SW 1271 (cell line): ENCODE data around the gene ATP11A.
"Not testable (repeated sequence)": the region's sequence is repeated elsewhere in the genome, so short reads cannot be mapped to it uniquely, and the experiment has no call there.

Experiments
- DNase-seq, 2 experiments: peaks; one replicate each; lab custom pipeline; 2025; lab: John Stamatoyannopoulos, UW

The ATP11A gene

DNA sequence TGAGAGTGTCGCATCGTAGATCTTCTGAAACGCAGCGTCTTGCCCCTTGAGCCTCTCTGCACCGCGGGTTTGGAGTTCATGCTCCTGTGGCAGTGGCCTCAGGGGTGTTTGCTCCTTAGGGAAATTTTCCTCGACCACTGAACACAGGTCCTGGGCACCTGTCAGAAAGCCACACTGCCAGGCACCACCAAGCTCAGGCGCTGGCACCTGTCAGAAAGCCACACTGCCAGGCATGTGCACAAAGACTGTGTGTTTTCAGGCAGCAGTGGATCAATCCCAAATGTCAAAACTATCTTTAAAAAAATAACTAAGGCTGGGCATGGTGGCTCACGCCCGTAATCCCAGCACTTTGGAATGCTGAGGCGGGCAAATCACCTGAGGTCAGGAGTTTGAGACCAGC is 87.1 kb downstream of the ATP11A start:
- DNase-seq, result no peak

DNA sequence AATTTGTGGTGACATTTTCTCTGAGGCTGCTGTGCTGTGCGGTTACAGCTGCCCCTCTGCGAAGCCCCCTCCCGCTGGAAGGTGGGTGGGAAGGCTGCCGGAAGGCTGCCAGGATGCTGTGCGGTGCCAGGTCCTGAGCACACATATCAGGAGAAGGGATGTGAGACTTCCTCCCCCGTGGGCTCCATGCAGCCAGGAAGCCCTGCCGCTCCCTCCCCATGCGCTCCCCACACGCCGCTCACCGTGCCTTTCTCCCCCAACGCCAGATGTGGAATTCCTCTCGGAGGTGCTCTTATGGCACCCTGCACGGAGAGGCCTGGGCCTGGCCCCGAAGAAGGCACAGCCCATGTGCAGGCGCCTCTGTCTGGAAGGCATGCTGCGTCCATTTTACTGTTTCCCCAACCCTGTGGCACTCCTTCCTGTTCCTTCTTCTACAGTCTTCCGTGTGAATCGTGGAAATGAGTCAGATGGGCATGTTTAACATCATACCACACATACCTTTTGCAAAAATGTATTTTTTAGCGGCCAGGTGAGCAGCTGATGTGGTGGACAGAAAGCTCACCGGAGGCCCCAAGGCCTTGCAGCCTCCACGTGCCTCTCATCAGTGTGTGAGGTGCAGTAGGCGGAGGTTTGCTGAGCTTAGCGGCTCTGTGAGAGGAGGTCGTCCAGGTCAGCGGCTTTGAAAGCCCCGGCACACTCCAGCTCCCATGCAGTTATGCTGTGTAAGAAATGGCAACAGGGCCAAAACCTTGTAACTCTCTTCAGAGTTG is 88.0 kb downstream of the ATP11A start:
- DNase-seq, result no peak

DNA sequence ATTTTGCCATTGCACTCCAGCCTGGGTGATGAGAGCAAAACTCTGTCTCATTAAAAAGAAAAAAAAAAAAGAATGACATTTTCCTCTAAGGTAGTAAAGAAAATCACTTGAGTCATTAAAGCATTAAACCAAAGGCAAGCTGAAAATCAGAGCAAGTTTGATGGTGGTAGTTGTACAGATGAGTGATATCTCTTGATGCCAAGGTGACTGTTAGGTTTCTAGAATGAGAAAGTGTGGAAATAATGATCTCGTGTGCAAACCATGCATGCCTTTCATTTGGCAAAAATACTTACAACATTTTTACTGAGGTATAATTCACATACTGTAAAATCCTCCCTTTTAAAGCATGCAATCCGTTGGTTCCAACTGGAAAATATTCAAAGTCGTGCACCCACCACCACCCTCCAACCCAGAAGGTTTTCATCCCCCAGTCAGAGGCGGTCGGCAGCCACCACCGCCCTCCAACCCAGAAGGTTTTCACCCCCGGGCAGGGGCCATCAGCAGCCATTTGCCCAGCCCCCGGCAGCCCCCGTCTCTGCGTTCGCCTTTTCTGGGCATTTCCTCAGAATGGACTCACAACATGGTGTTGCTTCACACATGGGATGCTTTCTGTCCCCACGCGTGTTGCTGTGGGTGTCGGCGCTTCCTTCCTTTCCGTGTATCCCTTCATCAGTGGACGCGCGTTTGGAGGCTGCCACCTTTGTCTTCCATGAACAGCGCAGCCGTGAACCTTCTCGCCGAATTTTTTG is 90.2 kb downstream of the ATP11A start:
- no peak for DNase-seq

DNA sequence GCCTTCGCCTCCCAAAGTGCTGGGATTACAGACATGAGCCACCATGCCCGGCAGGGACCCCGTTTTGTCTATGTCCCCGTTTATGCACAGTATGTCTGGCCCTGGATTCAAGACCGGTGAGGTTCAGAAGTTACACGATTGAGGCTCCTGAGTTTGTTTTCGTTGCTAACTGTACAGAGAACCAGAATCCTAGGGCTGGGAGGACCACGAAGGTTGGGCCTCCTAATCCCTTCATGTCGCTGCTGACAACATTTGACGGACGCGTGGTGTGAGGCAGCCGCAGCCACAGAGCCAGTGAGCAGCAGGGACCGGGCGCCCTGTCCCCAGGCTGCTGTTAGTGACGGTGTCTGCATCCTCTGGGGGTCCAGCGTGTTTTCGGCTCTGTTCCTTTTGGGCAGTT is 91.4 kb downstream of the ATP11A start:
- DNase-seq, result no peak

DNA sequence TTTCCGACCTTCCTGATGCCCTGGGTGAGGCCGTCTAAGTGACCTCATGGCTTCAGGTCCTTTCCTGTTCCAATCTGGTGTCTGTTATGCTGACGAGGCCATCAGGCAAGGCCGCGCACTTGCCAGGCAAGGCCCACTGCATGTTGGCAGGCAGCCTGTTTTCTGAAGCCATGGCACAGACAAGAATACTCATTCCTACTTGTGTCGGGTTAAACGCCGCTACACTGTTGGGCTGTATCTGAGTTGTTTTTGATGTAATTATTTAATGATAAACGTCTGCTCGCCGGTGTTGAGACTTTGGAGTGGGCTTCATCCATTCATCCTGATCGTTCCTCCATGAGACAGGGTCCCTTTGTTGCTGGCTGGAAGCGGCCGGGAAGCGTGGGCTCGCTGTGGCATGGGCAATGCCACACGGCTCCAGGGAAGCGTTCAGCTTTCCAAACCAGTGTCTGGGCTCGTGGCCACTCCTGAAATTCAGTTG is 92.1 kb downstream of the ATP11A start:
- no peak for DNase-seq

DNA sequence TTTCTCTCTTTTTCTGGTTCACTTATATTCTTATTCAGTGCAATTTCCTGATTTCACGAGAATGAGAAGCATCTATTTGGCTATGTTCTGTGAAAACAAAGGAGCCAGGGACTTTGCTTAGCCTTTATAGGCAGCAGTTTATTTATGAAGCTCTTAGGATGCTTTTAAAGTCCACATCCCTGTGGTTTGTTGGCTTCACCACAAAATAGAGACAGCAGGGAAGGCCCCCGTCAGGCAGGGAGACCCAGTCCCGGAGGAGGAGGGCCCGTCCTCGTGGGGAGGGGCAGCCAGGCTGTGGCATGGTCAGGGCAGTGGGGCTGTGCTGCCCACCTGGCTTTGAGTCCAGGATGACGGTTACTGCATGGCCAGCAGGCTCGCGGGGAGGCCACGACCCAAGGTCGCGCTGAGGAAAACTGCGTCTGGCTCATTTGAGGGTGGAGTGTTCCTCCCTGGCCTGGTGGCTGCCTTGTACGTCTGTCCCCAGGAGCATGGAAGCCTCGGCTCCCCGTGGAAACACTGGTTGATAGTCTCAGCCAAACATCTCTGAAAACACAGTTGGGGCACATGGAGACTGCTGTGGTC is 92.7 kb downstream of the ATP11A start:
- DNase-seq, result no peak

DNA sequence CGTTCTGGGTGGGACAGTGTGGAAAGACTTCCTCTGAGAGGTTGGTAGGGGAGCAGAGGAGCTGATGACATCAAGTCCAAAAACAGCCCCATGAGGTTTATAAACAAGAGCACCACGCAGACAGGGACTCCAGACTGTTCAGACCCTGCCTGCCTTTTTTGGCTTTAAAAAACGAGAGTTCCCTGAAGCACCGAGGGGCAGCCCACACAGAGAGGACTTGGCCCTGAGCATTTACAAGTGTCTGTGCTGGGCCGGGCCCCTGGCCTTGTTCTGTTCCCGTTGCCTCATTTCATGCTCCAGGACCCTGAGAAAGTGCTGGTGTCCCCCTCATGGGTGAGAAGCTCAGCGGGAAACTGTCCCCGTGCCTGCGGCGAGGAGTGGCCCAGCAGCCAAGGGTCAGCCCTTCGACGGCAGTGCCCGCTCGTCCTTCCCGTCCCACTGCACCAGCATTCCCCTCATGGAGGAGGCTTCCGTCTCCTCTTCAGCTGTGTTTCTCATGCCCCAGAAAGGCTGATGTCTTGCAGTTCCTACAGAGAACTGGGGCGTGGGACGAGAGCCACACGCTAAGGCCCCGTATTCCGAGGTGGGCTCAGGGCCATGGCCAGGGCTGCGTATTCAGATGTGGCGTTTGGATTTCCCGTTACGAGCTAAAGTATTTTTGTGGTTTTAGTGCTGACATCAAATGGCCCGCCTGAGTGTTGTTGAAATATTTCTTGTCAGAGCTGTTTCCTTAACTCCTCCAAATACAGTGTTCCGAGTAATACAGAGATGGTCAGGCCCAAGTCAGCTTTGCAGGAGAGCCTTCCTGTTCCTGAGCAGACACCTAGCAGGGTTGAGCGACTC is 93.5 kb downstream of the ATP11A start:
- no peak for DNase-seq

DNA sequence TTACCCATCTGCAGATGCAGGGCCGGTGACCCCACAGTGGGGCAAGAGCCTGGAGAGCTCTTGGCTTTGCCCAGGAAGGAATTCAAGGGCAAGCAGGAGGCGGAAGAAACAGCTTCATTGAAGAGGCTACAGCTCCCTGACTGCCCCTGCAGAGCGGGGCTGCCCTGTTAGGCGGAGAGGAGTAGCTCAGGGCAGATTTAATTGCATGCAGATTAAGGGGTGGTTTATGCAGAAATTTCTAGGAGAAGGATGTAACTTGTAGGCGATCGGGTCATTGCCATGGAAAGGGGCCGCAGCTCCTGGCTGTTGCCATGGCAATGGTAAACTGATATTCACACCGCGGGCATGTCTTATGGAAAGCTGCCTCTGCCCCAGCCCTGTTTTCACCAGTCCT is 94.1 kb downstream of the ATP11A start:
- no peak for DNase-seq

DNA sequence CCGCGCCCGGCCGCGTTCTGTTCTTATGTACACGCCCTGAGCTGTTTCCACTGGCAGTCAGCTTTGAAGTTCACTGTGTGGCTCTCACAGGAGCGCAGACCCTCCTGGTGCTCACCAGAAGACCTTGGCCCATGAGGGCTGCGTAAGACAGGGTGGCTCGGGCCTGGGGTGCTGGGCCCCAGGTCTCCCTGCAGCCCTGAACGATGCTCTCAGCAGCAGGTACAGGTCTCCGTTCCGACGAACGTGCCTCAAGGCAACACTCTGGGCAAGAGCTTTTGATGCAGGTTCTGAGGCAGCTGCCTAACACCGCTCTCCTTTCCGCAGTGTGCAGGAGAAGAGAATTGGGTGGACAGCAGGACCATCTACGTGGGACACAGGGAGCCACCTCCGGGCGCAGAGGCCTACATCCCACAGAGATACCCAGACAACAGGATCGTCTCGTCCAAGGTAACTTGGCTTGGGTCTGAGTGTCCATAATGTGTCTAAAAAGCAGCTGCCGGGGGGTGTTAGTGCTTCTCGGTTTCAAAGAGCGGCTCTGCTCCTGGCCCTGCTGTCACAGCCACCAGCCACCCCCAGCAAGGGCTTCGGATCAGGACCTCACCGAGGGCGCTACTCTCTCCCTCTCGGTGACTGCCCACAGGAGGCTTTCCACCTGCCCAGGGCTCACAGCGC is 95.1 kb downstream of the ATP11A start:
- no peak for DNase-seq

DNA sequence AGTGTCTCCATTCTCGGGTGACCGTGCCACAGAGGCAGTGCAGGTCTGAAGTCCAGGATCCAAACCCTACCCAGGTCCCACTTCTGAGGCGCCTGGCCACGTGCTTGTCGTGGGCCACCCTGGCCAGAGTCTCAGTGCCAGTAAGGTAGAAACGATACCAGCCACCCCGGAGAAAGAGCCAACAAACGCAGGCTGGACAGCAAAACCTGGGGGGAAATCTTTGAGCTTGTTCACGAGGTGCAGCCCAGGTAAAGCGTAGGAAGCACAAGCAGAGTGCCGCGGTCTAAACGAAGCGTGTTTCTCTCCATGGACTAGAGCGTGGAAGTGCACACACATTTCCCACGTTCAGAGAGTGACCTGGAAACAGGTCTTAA is 95.6 kb downstream of the ATP11A start:
- DNase-seq, result no peak

DNA sequence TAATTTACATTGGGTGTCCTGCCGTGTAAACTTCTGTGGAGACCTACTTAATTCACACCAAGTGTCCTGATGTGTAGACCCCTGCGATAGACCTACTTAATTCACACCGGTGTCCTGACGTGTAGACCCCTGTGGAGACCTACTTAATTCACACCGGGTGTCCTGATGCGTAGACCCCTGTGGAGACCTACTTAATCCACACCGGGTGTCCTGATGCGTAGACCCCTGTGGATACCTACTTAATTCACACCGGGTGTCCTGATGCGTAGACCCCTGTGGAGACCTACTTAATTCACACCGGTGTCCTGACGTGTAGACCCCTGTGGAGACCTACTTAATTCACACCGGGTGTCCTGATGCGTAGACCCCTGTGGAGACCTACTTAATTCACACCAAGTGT is 97.0 kb downstream of the ATP11A start:
- not testable (repeated sequence) for DNase-seq

DNA sequence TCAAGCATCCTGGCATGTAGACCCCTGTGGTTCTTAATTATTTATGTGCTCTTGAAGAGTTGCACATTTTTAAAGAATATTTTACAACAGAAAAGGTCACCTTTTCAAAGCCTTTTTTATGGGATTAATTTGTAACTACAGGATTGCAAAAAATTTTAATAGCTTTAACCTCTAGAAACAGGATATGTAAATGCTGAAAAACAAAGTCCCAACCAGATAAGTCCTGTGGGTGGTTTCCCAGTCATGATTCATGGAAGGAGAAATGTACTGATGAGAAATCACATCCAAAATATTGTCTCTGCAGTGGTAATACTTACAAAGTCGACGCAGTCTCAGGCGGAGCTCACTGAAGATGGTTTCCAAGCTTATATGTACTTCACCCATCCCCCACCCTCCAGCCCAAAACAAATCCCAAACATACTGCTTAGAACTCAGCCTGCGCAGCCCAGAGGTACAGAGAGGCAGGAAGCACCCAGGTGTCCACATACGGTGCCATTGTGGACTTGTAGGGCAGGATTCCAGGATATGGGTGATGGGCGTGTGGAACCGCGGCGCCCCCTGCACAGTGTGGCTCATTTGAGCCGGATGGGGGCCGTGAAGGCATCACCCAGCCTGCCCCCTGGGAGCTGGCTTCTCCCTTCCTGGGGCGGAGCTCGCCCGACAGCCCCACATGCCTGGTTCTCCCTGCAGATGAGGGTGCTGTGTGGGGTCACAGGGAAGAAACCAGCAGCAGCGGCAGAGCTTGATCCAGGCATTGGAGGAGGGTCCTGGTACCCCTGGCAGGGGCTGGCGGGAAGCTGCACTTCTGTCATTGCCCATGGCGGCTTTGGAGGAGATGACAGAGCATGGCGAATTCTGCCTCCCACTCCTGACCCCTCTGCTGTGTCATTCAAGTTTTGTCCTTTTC is 101.2 kb downstream of the ATP11A start:
- DNase-seq, result no peak

DNA sequence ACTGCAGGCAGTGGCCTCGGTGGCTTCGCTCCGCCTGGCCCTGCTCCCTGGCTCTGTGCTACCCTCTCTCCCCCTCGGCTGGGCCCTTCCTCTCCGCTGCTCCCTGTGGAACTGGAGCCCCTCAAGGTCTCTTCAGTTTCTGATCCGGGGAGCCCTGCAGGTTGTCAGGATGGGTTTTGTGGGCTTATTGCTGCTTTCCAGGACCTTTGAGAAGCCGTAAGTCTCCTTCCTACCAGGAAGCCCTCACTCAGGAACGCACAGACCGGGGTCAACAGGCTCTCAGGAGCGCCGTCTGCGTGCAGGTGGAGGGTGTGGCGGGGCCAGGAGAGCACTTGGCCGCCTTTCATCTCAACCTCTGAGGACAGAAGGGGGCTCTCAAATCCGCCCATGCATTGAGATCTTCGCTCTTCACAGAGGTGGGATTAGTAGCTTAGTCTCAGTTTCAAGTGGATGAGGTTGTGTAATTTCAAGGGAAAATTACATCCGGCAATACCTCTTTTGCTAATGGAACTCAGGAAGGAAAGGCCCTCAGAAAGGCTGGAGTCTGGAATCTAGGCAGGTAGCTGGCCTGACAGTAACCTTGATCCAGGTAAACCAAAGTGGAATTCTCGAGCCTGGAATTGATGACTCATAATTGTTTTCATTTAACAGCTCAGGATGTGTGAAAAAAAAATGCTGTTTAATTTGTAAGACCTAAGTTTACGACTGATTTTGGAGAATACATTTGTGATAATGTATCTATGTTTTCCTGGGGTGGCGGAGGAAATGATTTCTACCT is 102.0 kb downstream of the ATP11A start:
- DNase-seq, result no peak

DNA sequence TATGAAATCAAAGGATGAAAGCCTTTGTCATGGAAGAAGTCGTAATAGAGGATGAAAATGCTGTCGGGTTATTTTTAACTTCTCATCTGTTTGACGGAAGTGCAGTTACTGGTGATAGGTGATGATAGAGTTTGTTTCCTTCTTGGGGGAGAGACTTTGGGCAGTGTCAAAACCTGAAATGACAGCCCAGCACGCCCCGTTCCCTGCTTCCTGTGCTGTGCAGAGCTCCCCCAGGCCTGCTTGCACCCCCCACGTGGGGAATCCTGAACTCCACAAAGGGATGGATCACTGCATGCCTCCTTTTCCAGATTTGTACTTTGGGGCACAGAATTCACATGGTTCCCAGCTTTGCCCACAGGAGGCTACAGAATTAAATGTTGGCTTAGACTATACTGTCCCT is 102.7 kb downstream of the ATP11A start:
- no peak for DNase-seq

DNA sequence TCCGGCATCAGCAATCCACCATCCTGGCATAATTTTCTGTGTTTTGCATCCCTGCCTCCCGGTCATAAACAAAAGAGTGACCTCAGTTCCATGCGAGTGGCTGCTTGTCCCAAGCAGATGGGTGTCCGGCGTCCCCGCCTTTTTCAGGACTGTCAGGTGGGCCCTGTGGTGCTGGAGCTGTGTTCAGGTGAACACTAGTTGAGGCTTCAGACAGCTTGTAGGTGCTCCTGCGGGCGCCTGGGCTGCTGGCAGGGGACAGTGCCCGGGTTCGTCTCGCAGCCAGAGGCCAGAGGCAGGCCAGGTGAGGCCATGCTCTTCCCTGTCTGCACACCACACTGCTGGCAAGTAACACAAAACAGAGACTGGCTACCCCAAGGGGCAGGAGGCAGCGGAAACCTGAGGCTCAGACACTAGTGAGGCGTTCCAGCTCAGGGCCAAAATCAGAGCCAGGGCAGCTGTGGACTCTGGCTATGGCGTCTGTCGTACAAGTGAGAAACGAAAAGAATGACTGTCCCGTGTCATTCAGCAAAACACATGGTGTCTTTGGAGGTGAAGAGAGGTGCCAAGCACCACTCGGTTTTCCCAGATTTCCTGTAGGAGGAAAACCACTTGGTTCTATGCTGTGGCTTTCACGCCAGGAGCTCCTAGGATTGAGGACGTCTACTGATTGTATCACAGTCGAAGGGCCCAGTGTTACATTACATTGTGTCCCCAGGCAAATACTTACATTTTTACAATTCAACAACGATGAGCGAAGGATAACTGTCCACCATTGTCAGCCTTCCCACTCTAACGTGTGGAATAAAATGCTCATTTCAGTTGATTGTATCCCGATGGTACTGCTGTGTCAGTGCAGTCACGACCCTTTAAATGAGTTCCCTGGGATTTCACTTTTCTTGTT is 104.0 kb downstream of the ATP11A start:
- DNase-seq, result no peak

DNA sequence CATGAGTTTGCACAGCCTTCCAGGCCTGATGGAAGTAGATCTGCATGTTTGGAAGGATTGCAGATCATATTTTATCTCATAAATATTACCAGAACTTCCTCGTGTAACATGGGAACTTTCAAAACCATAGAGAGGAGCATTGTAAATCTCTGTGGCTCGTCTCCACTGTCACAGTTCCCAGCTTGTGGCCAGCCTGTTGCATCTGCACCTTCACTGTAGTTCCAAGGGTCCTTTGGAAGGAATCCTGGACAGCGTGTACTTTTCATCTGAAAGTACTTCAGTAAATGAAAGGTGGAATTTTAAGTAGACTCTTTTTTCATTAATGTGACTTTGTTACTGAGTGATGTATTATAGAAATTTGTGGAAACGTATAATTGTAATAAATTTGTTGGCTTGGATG is 105.4 kb downstream of the ATP11A start:
- no peak for DNase-seq

DNA sequence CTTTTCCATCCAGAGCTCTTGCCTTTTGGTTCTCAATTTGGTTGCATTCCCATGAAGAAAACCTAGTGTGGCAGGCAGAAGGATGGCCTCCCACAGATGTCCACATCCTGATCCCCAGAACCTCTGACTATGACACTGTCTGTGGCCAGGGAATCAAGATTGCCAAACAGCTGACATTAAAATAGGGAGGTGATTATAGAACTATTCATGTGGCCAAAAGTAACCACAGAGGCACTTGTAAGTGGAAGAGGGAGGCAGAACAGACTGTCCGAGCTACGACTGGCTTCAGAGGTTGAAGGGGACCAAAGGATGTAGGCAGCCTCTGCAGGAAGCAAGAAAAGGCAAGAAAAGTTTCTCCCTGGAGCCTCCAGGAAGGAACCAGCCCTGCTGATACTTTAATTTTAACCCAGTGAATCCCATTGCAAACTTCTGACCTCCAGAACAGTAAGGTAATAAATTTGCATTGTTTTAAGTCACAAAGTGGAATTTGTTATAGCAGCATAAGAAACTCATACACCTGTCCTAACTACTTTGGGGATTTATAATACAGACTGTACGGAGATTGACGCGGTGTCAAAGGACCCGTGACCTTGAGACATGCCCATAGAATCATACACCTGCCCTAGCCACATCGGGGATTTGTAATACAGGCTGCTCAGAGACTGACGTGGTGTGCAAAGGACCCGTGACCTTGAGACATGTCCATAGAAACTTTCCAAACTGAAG is 106.5 kb downstream of the ATP11A start:
- no peak for DNase-seq

DNA sequence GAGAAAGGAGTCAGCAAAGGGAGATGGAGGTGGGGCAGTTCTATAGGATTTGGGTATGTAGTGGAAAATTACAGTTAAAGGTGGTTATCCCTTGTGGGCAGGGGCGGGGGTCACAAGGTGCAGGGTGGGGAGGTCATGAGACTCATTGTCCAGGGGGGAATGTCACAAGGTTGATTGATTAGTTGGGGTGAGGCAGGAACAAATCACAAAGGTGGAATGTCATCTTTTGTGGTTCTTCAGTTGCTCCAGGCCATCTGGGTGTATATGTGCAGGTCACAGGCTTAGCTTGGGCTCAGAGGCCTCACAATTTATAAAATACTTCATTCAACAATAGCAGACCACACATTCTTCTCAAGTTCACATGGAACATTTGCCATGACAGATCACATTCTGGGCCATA is 109.6 kb downstream of the ATP11A start:
- DNase-seq, result no peak
